Measurements from ENCODE around the gene C2orf49.

C2orf49 gene

GRCh38 chr2:105383432-105384166 lies 46.3 kb downstream of the C2orf49 start:
- no peak for DNase-seq (ENCODE audit: low spot score)

- DNase-seq (ENCODE audit: low spot score): no peak
Observed at GRCh38 chr2:105384216-105384615, 46.9 kb downstream of the C2orf49 start.

- no peak for DNase-seq (ENCODE audit: low spot score)
Observed at GRCh38 chr2:105384861-105385260, 47.5 kb downstream of the C2orf49 start.

- no peak for DNase-seq (ENCODE audit: low spot score)
Observed at GRCh38 chr2:105385731-105386540, 48.6 kb downstream of the C2orf49 start.

- DNase-seq (ENCODE audit: low spot score): no peak
Observed at GRCh38 chr2:105387225-105387624, 49.9 kb downstream of the C2orf49 start.

- no peak for DNase-seq (ENCODE audit: low spot score)
Observed at GRCh38 chr2:105388971-105389381, 51.6 kb downstream of the C2orf49 start.

- no peak for DNase-seq (ENCODE audit: low spot score)
Observed at GRCh38 chr2:105390454-105390853, 53.1 kb downstream of the C2orf49 start.

- no peak for DNase-seq (ENCODE audit: low spot score)
Observed at GRCh38 chr2:105391058-105391627, 53.8 kb downstream of the C2orf49 start.

GRCh38 chr2:105391763-105392662 lies 54.7 kb downstream of the C2orf49 start:
- DNase-seq (ENCODE audit: low spot score): no peak

GRCh38 chr2:105393373-105394055 lies 56.2 kb downstream of the C2orf49 start:
- DNase-seq (ENCODE audit: low spot score): no peak

GRCh38 chr2:105394951-105395611 lies 57.7 kb downstream of the C2orf49 start:
- no peak for DNase-seq (ENCODE audit: low spot score)

- DNase-seq (ENCODE audit: low spot score): no peak
Observed at GRCh38 chr2:105395691-105396090, 58.4 kb downstream of the C2orf49 start.

- DNase-seq (ENCODE audit: low spot score): no peak
Observed at GRCh38 chr2:105396254-105397024, 59.1 kb downstream of the C2orf49 start.

- DNase-seq (ENCODE audit: low spot score): no peak
Observed at GRCh38 chr2:105397025-105397722, 59.8 kb downstream of the C2orf49 start.

GRCh38 chr2:105397953-105398335 lies 60.6 kb downstream of the C2orf49 start:
- DNase-seq (ENCODE audit: low spot score): no peak

GRCh38 chr2:105398336-105399206 lies 61.2 kb downstream of the C2orf49 start, which contains the start of gene FHL2:
TSS of gene FHL2 (minus strand) at chr2:105399051. CDS start at chr2:105386516, 12,535 bp downstream.
- DNase-seq (ENCODE audit: low spot score): no peak
